GM10248 (cell line): Measurements from ENCODE around the gene AMBN.
"Not testable (repeated sequence)": the region's sequence is repeated elsewhere in the genome, so short reads cannot be mapped to it uniquely, and the experiment has no call there.

Experiments
- CTCF ChIA-PET: fragments of 300-600 bp; sonication (Branson Sonifier 250); formaldehyde crosslinking; extraction: SDS; loops from one replicate; lab custom pipeline; 2021; ENCODE audit warnings: antibody characterized with exemption; lab: Yijun Ruan, JAX
- POLR2A ChIA-PET: fragments of 350-650 bp; sonication (Branson Sonifier 250); formaldehyde crosslinking; extraction: SDS; loops from one replicate; lab custom pipeline; 2020; ENCODE audit warnings: antibody characterized with exemption; lab: Yijun Ruan, JAX
- DNase-seq: peaks from one replicate; pipeline ENCODE4 v3.0.0; 2012; ENCODE audit errors: extremely low spot score
- TF ChIP-seq, protein P1 (sequence below): IDR thresholded peaks from 2 replicates; pipeline ENCODE4 v1.5.1; 2012; ENCODE audit warnings: mild to moderate bottlenecking, low read depth; ENCODE audit errors: extremely low read depth, missing control alignments, control extremely low read depth

AMBN gene

DNA sequence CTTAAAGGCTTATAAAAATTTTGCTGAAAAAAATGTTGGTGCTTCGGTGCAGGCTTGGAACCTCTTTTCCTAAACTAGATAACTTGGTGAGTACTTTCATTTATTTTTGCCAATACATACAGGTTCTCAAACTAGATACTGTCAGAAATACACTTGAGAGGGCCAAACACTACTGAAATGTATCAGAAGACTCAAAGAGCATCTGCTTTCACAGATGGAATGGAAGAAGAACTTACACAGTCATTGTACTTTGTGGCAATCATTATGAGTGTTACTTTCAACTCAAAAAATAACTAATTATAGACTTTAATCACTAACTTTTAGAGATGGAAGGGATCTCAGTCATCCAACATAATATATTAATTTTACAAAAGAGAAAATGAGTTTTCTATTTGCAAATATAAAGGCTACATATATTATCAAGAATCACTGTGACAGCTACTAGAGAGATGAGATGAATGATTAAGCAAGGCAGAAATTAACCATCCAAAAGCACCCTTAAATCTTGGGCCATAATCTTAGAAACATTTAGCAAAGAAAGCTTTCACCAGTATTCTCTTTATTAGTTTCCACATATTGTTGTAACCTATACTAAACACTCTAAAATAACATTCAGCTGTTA, 37.5 kb downstream of the AMBN start:
- TF ChIP-seq, protein P1, sequence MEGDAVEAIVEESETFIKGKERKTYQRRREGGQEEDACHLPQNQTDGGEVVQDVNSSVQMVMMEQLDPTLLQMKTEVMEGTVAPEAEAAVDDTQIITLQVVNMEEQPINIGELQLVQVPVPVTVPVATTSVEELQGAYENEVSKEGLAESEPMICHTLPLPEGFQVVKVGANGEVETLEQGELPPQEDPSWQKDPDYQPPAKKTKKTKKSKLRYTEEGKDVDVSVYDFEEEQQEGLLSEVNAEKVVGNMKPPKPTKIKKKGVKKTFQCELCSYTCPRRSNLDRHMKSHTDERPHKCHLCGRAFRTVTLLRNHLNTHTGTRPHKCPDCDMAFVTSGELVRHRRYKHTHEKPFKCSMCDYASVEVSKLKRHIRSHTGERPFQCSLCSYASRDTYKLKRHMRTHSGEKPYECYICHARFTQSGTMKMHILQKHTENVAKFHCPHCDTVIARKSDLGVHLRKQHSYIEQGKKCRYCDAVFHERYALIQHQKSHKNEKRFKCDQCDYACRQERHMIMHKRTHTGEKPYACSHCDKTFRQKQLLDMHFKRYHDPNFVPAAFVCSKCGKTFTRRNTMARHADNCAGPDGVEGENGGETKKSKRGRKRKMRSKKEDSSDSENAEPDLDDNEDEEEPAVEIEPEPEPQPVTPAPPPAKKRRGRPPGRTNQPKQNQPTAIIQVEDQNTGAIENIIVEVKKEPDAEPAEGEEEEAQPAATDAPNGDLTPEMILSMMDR = no peak
- no peak for DNase-seq
- ChIA-PET CTCF (interaction anchor here (1.0 to 2.6 kb wide), 6 partner anchors 9 to 38 kb away, joined by 3 to 10 read pairs (median 6); no protein-coding TSS in a partner anchor), POLR2A (no interaction called here)

- ChIA-PET CTCF (interaction anchor here (2.3 kb wide), 1 partner anchor 29 kb away, joined by 6 read pairs; no protein-coding TSS in a partner anchor), POLR2A (no interaction called here)
- TF ChIP-seq, protein P1 = no peak
Measured at GRCh38 chr4:70630162-70630561, 38.1 kb downstream of the AMBN start.

DNA sequence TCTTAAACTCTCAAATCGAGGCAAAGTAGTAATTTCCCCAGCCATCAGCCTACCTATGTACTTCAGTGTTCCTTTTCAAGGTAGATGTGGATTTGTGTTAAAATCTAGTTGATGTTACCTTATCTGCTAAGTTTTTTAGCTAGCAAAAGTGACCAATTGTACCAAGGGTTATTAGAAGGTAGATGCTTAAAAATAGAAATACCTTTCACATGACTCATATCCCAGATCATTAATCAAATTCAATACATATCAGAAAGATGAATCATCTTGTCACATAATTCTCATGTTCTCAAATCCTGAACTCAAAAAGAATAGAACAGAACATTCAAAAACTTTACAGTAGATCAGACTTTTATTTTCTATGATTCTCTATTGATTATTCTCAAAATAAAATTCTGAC, 40.0 kb downstream of the AMBN start:
- CTCF ChIA-PET = interaction anchor here (1.1 kb wide), 1 partner anchor 20 kb away, joined by 3 read pairs; no protein-coding TSS in a partner anchor
- TF ChIP-seq, protein P1 = no peak
- DNase-seq = no peak
- POLR2A ChIA-PET = no interaction called here

More at GRCh38 chr4:70630162-70630561, 38.1 kb downstream of the AMBN start:
- no peak for DNase-seq

GRCh38 chr4:70634482-70634881, 42.4 kb downstream of the AMBN start:
- ChIA-PET CTCF (interaction anchor here (0.7 to 1.9 kb wide), 3 partner anchors 9 to 17 kb away, joined by 3 to 6 read pairs (median 3); no protein-coding TSS in a partner anchor), POLR2A (no interaction called here)
- TF ChIP-seq, protein P1 = no peak
- no peak for DNase-seq

GRCh38 chr4:70637239-70637913, 45.3 kb downstream of the AMBN start:
- DNase-seq = peak; percentile 13
- TF ChIP-seq, protein P1 = no peak
- ChIA-PET CTCF (interaction anchor here (0.6 to 2.2 kb wide), 7 partner anchors 9 to 373 kb away, joined by 3 to 10 read pairs (median 3); partner anchors contain the start of gene ENAM), POLR2A (no interaction called here)

DNA sequence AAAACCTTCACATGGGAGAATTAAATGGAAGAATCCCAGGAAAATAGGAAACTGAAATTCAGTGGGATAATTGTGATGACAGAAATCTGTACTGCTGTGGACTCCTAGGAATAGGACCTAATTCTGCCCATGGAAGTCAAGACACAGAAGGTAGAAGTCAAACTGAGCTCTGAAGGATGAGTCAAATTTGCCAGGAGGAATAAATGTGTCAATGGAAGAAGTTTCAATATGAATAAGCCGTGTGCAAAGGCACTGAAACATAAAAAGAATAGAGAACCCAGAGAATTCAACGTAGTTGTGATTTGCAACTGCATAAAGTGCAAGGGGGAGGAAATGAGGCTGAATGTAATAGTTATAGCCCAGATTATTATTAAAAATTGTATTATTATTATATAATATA, 48.1 kb downstream of the AMBN start:
- POLR2A ChIA-PET = no interaction called here
- CTCF ChIA-PET = interaction anchor here (1.2 kb wide), 1 partner anchor 39 kb away, joined by 3 read pairs; no protein-coding TSS in a partner anchor
- TF ChIP-seq, protein P1 = no peak
- no peak for DNase-seq

GRCh38 chr4:70650741-70651140, 58.7 kb downstream of the AMBN start:
- CTCF ChIA-PET = interaction anchor here (1.1 to 2.7 kb wide), 8 partner anchors 12 to 84 kb away, joined by 3 to 15 read pairs (median 4); partner anchors contain the start of gene JCHAIN
- DNase-seq = not testable (repeated sequence)
- POLR2A ChIA-PET = interaction anchor here (0.6 kb wide), 1 partner anchor 195 kb away, joined by 5 read pairs; no protein-coding TSS in a partner anchor
